K562 (cell line): ENCODE results near the gene WDR70.

Experiments used
- CTCF ChIP-seq, 3 experiments: IDR thresholded peaks in 2 of 3; conservative IDR thresholded peaks in 1 of 3; 2 replicates each; pipeline ENCODE4 v1.5.1; 2011 to 2012; ENCODE audit warnings: low read length in 3 of 3, mild to moderate bottlenecking in 3 of 3, control low read depth in 2 of 3, improper control_type of control experiment in 1 of 3, inconsistent platforms in 1 of 3, low read depth in 1 of 3, mixed read lengths in 1 of 3, moderate library complexity in 1 of 3; ENCODE audit not compliant: insufficient read depth in 2 of 3
- GTF3C2 ChIP-seq: IDR thresholded peaks from 3 replicates; pipeline ENCODE4 v1.6.1; 2011; ENCODE audit warnings: borderline replicate concordance, mild to moderate bottlenecking, moderate library complexity; ENCODE audit not compliant: insufficient read length; ENCODE audit errors: extremely low read depth
- JUND ChIP-seq, 2 experiments: IDR thresholded peaks; 2 replicates in 1 of 2; 3 replicates in 1 of 2; pipeline ENCODE4 v1.6.1; 2011; ENCODE audit warnings: borderline replicate concordance in 2 of 2, low read depth in 2 of 2, low read length in 2 of 2, improper control_type of control experiment in 1 of 2, missing biosample characterization in 1 of 2, missing genetic modification characterization in 1 of 2, missing genetic modification reagents in 1 of 2
- RNF2 ChIP-seq: sonication (generic); IDR thresholded peaks from 2 replicates; pipeline ENCODE4 v1.6.1; 2016

- TF ChIP-seq CTCF (IDR thresholded peaks at IDR 0.05 in 2 of 3, conservative IDR thresholded peaks at IDR 0.05 in 1 of 3; ENCODE audit: insufficient read depth in 2 of 3, low read depth in 1 of 3, low read length in 3 of 3) (no peak), JUND (IDR thresholded peaks at IDR 0.05; ENCODE audit: borderline replicate concordance, low read depth, low read length) (no peak), JUND (tag; IDR thresholded peaks at IDR 0.05; ENCODE audit: borderline replicate concordance, low read depth, low read length) (no peak), GTF3C2 (no peak), RNF2 (no peak)
Measured at GRCh38 chr5:37776826-37777225, 397.7 kb downstream of the WDR70 start.
